Aorta (tissue), 5 donors: ENCODE data around the gene FOXR1. TPM values are rescaled to one million over a fixed set of nuclear protein-coding genes. Genes with fewer than 3 reads are reported as not detected.
"Not testable (repeated sequence)": the region's sequence is repeated elsewhere in the genome, so short reads cannot be mapped to it uniquely, and the experiment has no call there.

Source experiments
- ATAC-seq: fragments of 200-7000 bp; cut with Tn5 transposase; one replicate; pipeline ENCODE4 v1.9.1; 2022; ENCODE audit warnings: moderate library complexity; ENCODE audit not compliant: low FRiP score
- DNase-seq, 2 donors: peaks; one replicate each; pipeline ENCODE4 v3.0.0-alpha.2; 2020
- H3K27ac ChIP-seq, 2 donors: one replicate each; pipeline ENCODE4 v1.5.1; 2013; ENCODE audit warnings: low read length in 2 of 2, mild to moderate bottlenecking in 2 of 2, moderate library complexity in 2 of 2, control low read depth in 1 of 2, inconsistent platforms in 1 of 2, low read depth in 1 of 2
- H3K27me3 ChIP-seq, 2 donors: one replicate each; pipeline ENCODE4 v1.6.1; 2013; ENCODE audit warnings: control low read depth in 1 of 2, low read length in 1 of 2, mild to moderate bottlenecking in 1 of 2, moderate library complexity in 1 of 2; ENCODE audit not compliant: insufficient read depth in 2 of 2, control insufficient read depth in 1 of 2
- H3K36me3 ChIP-seq, 2 donors: one replicate each; pipeline ENCODE4 v1.6.1; 2013; ENCODE audit warnings: control low read depth in 1 of 2, low read length in 1 of 2, mild to moderate bottlenecking in 1 of 2; ENCODE audit not compliant: insufficient read depth in 2 of 2, control insufficient read depth in 1 of 2
- H3K4me1 ChIP-seq, 2 donors: one replicate each; pipeline ENCODE4 v1.6.1; 2013; ENCODE audit warnings: low read length in 2 of 2, control low read depth in 1 of 2, mild to moderate bottlenecking in 1 of 2, moderate library complexity in 1 of 2; ENCODE audit not compliant: insufficient read depth in 2 of 2, control insufficient read depth in 1 of 2
- H3K4me3 ChIP-seq, 2 donors: one replicate each; pipeline ENCODE4 v1.5.1; 2013; ENCODE audit warnings: low read length in 2 of 2, control low read depth in 1 of 2, mild to moderate bottlenecking in 1 of 2
- H3K9me3 ChIP-seq: one replicate; pipeline ENCODE4 v1.6.1; 2013; ENCODE audit warnings: mild to moderate bottlenecking, low read length; ENCODE audit not compliant: control insufficient read depth
- WGBS, 2 donors: extraction: QIAGEN DNeasy Blood & Tissue Kit; methylation state at CpG; one replicate each; pipeline ENCODE4 v1.1.7; 2013; 5-methylcytosine and 5-hydroxymethylcytosine counted together
- intact Hi-C, 2 donors: fragments of 100-400 bp; cut with DNase I; formaldehyde crosslinking; loops; one replicate each; pipeline versions ENCODE4 v1.14.2 to v1.15.0; 2022
- polyA plus RNA-seq, 2 donors: library from polyadenylated mRNA; stranded (reverse); fragments of 200-250 nt; gene quantifications; one replicate each; pipeline ENCODE4 v1.2.3, GENCODE V29; 2013
- total RNA-seq, 2 donors: library from RNA; stranded (reverse); fragmentation: NEBNext Ultra II Directional; extraction: Animal tissue kit (Norgen Biotek cat#: 25700); gene quantifications; one replicate each; pipeline ENCODE4 v1.2.1, GENCODE V29; 2021
- donor health status: healthy with polysubstance abuse.
- donor health status: Bipolar disorder and iron deficiency.
- donor health status: DM: no; HTN: no; CAD: no.
- donor health status: DM: no; HTN: no; CAD: no.
- donor health status: DM: yes; HTN: yes; CAD: no.

FOXR1 gene
- total and polyA plus RNA-seq, 4 donors = not detected

DNA sequence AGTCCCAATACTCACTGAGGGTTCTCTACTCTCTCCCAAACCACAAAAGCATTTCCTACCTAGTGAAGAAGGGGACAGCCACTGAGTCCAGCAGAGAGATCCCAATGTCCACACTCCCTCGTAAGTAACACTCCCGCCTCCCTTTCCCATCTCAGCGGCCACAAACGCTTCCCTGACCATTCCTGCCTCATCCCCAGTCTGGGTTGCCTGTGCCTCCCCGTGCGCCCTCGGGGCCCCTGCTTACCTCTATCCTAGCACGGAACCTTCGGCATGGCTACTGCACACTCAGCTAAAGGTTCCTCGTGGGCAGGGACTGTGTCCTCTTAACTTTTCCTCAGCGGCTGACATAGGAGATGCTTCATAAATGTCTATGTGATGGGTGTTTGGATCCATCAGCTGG is 14.0 kb upstream of the FOXR1 start:
- no peak overlapping the region for H3K27ac ChIP-seq
- ATAC-seq (no peak), DNase-seq (peak in 1 of 2 donors; percentile 50)
- WGBS, 2 donors = 88 to 90% methylated on average over 11 of the region's 11 CpGs
- no peaks in the 10 kb centered on the region for H3K27me3 ChIP-seq
- no peaks in the 10 kb centered on the region for H3K36me3 ChIP-seq
- no peaks in the 10 kb centered on the region for H3K4me1 ChIP-seq
- H3K9me3 ChIP-seq = no peaks in the 10 kb centered on the region
- intact Hi-C loops = loop anchor here (2.0 kb wide), 2 partner anchors 51 to 269 kb away; no protein-coding TSS in a partner anchor
- H3K4me3 ChIP-seq = no peak overlapping the region

DNA sequence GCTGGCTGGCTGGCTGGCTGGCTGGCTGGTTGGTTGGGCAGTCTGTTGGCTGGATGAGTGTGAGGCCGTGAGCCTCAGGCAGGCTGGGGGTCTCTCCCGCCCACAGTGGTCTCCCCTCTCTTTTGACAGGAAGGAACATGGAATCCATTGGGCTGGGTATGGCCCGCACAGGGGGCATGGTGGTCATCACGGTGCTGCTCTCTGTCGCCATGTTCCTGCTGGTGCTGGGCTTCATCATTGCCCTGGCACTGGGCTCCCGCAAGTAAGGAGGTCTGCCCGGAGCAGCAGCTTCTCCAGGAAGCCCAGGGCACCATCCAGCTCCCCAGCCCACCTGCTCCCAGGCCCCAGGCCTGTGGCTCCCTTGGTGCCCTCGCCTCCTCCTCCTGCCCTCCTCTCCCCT is 13.6 kb upstream of the FOXR1 start:
- Histone ChIP-seq H3K9me3 (no peaks in the 10 kb centered on the region), H3K4me3 (no peak overlapping the region), H3K27me3 (no peaks in the 10 kb centered on the region), H3K27ac (no peak overlapping the region), H3K4me1 (no peaks in the 10 kb centered on the region), H3K36me3 (no peaks in the 10 kb centered on the region)
- ATAC-seq (no peak), DNase-seq (peak in 1 of 2 donors; percentile 51)
- intact Hi-C loops = loop anchor here (2.0 kb wide), 2 partner anchors 51 to 269 kb away; no protein-coding TSS in a partner anchor
- WGBS, 2 donors = 91 to 96% methylated on average over 8 of the region's 8 CpGs

DNA sequence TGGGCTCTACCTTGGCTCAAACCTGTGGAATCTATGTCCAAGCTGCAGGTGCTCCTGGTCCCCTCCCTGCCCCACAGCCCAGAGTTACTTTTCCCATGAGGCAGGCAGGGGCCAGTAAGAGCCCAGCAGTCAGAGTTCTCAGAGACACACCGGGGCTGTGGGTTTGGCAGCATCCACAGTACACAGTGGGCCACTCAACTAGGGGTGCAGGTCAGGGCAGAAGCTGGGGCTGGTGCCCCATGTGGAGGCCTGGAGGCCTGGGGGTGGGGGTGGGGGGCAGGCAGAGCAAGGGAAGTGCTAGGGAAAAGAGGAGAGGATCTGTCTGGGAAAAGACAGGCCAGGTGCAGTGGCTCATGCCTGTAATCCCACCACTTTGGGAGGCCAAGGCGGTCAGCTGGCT is 13.0 kb upstream of the FOXR1 start:
- H3K36me3 ChIP-seq = no peaks in the 10 kb centered on the region
- ATAC-seq (no peak), DNase-seq (peak in 1 of 2 donors; percentile 44)
- 85 to 97% methylated on average over 2 of the region's 2 CpGs for WGBS, 2 donors
- no peak overlapping the region for H3K27ac ChIP-seq
- no peaks in the 10 kb centered on the region for H3K9me3 ChIP-seq
- no peak overlapping the region for H3K4me3 ChIP-seq
- no peaks in the 10 kb centered on the region for H3K27me3 ChIP-seq
- H3K4me1 ChIP-seq = no peaks in the 10 kb centered on the region
- intact Hi-C loops = no loop called here

DNA sequence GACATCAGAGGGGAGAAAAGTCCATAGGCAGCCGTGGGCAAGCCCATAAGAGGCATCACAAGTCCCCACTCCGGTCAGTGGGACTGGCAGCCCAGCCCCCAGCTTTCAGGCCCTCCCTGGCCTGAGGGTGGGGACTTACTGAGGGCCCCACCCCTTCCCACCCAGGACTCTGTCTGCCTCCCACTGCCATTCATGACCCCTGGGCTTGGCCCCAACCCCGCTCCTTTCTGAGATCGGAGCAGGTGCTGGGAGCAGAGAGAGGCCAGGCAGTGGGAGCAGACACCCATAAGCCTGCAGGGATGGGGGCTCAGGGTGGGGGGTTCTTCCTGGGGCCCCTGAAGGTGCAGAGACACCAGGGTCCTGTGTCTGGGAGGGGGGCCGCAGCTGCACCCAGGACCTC is 10.4 kb upstream of the FOXR1 start:
- 83 to 86% methylated on average over 5 of the region's 5 CpGs for WGBS, 2 donors
- ATAC-seq (no peak), DNase-seq (peak in 1 of 2 donors; percentile 66)
- H3K36me3 ChIP-seq = no peaks in the 10 kb centered on the region
- no peak overlapping the region for H3K4me3 ChIP-seq
- no peak overlapping the region for H3K27ac ChIP-seq
- intact Hi-C loops = no loop called here
- H3K9me3 ChIP-seq = no peaks in the 10 kb centered on the region
- no peaks in the 10 kb centered on the region for H3K27me3 ChIP-seq
- no peaks in the 10 kb centered on the region for H3K4me1 ChIP-seq

DNA sequence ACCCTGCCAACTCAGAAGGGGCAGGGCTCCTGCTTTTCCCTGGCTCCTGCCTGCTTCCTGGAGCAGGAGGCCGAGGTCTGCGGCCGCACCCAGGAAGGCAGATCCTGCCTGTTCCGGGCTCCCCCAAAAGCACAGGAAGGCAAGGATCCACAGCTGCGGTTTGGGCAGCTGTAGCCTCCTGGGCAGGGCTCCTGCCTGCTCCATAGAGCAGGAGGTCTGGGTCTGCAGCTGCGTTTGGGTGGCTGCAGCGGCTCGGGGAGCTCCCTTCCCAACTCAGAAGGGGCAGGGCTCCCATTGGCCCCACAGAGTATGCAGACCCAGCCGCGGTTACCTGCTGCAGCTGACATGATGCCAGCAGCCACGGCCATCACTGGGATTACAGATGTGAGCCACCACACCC is 10.0 kb upstream of the FOXR1 start:
- Histone ChIP-seq H3K9me3 (no peaks in the 10 kb centered on the region), H3K4me3 (no peak overlapping the region), H3K4me1 (no peaks in the 10 kb centered on the region), H3K27ac (no peak overlapping the region), H3K27me3 (no peaks in the 10 kb centered on the region), H3K36me3 (no peaks in the 10 kb centered on the region)
- intact Hi-C loops = no loop called here
- DNase-seq = peak in 1 of 2 donors; percentile 56
- WGBS, 2 donors = 65 to 67% methylated on average over 11 of the region's 11 CpGs
- no peak for ATAC-seq

DNA sequence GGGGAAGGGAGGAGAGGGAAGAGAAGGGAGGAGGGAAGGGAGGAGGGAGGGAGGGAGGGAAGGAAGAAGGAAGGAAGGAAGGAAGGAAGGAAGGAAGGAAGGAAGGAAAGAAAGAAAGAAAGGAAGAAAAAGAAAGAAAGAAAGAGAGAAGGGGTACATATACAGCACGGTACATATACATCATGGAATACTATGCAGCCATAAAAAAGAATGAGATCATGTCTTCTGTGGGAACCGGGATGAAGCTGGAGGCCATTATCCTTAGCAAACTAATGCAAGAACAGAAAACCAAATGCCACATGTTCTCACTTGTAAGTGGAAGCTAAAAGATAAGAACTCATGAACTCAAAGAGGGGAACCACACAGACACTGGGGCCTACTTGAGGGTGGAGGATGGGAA is 2.1 kb upstream of the FOXR1 start:
- 91 to 92% methylated on average over 2 of the region's 2 CpGs for WGBS, 2 donors
- H3K9me3 ChIP-seq, ATAC-seq, H3K4me1 ChIP-seq, H3K36me3 ChIP-seq, H3K27me3 ChIP-seq, DNase-seq, H3K27ac ChIP-seq, intact Hi-C loops, H3K4me3 ChIP-seq: not testable (repeated sequence)

DNA sequence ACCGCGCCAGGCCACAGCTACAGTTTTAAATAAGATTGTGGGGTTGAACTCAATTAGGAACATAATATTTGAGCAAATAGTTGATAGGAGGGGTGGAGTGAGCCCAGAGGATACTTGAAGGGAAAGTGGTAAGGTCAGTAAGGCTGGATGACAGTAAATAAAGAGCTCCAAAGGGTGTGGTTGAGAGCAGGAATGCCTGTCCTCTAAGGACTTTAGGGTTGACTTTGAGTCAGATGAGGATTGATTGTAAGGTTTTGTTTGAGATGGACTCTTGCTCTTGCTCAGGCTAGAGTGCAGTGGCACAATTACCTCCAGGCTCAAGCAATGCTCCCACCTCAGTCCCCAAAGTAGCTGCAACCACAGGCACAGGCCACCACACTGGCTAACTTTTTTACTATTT is 2.4 kb downstream of the FOXR1 start:
- Histone ChIP-seq H3K27me3 (peaks cover 0 to 3% of the 10 kb centered on the region in 2 donors), H3K27ac (no peak overlapping the region), H3K36me3 (no peaks in the 10 kb centered on the region), H3K4me1 (no peaks in the 10 kb centered on the region), H3K9me3 (no peaks in the 10 kb centered on the region), H3K4me3 (no peak overlapping the region)
- intact Hi-C loops = no loop called here
- DNase-seq (no peak), ATAC-seq (no peak)
- 98% methylated on average over 2 of the region's 2 CpGs for WGBS, 2 donors

DNA sequence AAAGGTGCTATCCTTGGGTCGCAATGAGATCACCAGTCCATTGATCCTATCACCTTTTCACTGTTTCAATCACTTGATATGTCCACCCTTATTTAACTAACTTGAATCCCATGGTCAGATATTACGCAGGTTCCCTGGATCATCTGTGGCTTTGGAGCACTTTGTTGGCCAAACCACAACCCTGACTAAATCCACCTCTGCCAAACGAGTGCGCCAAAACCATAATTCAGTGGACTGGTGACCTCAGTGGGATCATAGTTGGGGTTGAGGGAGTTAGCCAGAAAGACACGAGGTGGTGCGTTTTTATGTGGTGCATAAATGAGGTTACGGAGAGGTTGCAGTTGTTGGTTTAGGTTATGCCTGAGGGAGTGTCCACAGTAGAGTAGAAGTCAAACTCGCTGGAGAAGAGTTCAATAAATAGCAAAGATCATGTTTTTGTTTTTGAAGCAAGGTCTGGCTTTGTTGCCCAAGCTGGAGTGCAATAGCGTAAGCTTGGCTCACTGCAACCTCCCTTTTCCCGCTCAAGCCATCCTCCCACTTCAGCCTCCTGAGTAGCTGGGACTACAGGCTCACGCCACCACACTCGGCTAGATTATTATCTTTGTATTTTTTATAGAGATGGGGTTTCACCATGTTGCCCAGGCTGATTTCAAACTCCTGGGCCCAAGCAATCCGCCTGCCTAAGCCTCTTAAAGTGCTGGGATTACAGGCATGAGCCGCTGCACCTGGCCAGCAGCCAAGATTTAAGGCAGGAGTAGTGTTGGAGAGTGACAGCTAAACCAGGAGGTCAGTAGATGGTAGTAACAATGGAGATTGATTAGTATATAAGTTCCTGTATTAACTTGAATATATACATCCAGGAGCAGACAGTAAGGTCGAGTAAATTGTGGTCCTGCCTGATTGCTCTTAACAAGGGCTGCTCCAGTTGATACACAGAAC is 4.5 kb downstream of the FOXR1 start:
- Histone ChIP-seq H3K36me3 (no peaks in the 10 kb centered on the region), H3K27ac (no peak overlapping the region), H3K9me3 (no peaks in the 10 kb centered on the region), H3K4me3 (no peak overlapping the region), H3K27me3 (peaks cover 0 to 3% of the 10 kb centered on the region in 2 donors), H3K4me1 (no peaks in the 10 kb centered on the region)
- intact Hi-C loops = no loop called here
- WGBS, 2 donors = 81 to 83% methylated on average over 15 of the region's 15 CpGs
- ATAC-seq (no peak), DNase-seq (no peak)

DNA sequence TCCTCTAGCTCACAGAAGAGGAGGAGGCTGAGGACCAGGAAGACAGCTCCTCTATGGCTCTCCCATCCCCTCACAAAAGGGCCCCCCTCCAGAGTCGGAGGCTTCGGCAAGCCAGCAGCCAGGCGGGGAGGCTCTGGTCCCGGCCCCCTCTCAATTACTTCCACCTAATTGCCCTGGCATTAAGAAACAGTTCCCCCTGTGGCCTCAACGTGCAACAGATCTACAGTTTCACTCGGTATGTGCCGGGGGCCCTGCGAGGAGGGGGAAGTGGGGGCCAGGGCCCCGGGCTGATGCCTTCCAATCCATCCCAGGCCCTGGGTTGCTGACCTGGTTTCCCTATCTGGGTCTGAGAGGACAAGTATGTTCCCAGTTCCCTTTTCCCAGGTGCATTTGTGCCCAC is 7.9 kb downstream of the FOXR1 start:
- intact Hi-C loops = no loop called here
- H3K4me1 ChIP-seq = no peaks in the 10 kb centered on the region
- H3K27me3 ChIP-seq = peaks cover 0 to 3% of the 10 kb centered on the region in 2 donors
- no peak overlapping the region for H3K27ac ChIP-seq
- H3K36me3 ChIP-seq = no peaks in the 10 kb centered on the region
- H3K4me3 ChIP-seq = no peak overlapping the region
- DNase-seq (no peak), ATAC-seq (no peak)
- no peaks in the 10 kb centered on the region for H3K9me3 ChIP-seq
- 61 to 70% methylated on average over 9 of the region's 9 CpGs for WGBS, 2 donors
